H9 (cell line): ENCODE results near the gene LRRC14B. TPM values are rescaled to one million over a fixed set of nuclear protein-coding genes. Genes with fewer than 3 reads are reported as not detected.
A peak's percentile ranks its signal among the peaks of the same experiment; 100 is the strongest.

Experiments
- DNase-seq: peaks from one replicate; pipeline ENCODE4 v3.0.0-alpha.2; 2017
- H2AFZ ChIP-seq: one replicate; pipeline ENCODE4 v1.6.1; 2013; ENCODE audit warnings: mild to moderate bottlenecking, low read length, control low read depth, moderate library complexity
- H2AK5ac ChIP-seq: 2 replicates; pipeline ENCODE4 v1.6.1; 2013; ENCODE audit warnings: low read length, control low read depth, mixed read lengths; ENCODE audit not compliant: insufficient read length
- H2BK120ac ChIP-seq: one replicate; pipeline ENCODE4 v1.6.1; 2013; ENCODE audit warnings: low read depth, mild to moderate bottlenecking, low read length, control low read depth, inconsistent platforms; ENCODE audit not compliant: poor library complexity, severe bottlenecking
- H2BK12ac ChIP-seq: 2 replicates; pipeline ENCODE4 v1.6.1; 2013; ENCODE audit warnings: low read length, control low read depth, mixed read lengths, low read depth; ENCODE audit not compliant: insufficient read length
- H2BK15ac ChIP-seq: 2 replicates; pipeline ENCODE4 v1.6.1; 2013; ENCODE audit warnings: low read depth, low read length, control low read depth
- H2BK20ac ChIP-seq: one replicate; pipeline ENCODE4 v1.6.1; 2013; ENCODE audit warnings: low read depth, mild to moderate bottlenecking, low read length, control low read depth, inconsistent platforms; ENCODE audit not compliant: poor library complexity, severe bottlenecking
- H2BK5ac ChIP-seq: 2 replicates; pipeline ENCODE4 v1.6.1; 2013; ENCODE audit warnings: low read length, control low read depth, mixed read lengths; ENCODE audit not compliant: insufficient read length
- H3K14ac ChIP-seq: 2 replicates; pipeline ENCODE4 v1.6.1; 2013; ENCODE audit warnings: low read length, control low read depth; ENCODE audit not compliant: insufficient read depth
- H3K18ac ChIP-seq: 2 replicates; pipeline ENCODE4 v1.6.1; 2013; ENCODE audit warnings: low read depth, mild to moderate bottlenecking, mixed read lengths, low read length, control low read depth; ENCODE audit not compliant: insufficient read length
- H3K23ac ChIP-seq: 2 replicates; pipeline ENCODE4 v1.6.1; 2013; ENCODE audit warnings: low read length, control low read depth, mixed read lengths, low read depth; ENCODE audit not compliant: insufficient read length
- H3K23me2 ChIP-seq: 2 replicates; pipeline ENCODE4 v1.6.1; 2013; ENCODE audit warnings: low read depth, mild to moderate bottlenecking, mixed read lengths, low read length, control low read depth; ENCODE audit not compliant: insufficient read length, poor library complexity, severe bottlenecking
- H3K27ac ChIP-seq: 2 replicates; pipeline ENCODE4 v1.5.1; 2013; ENCODE audit warnings: low read length, control low read depth, mixed read lengths, low read depth; ENCODE audit not compliant: insufficient read length
- H3K27me3 ChIP-seq: 2 replicates; pipeline ENCODE4 v1.6.1; 2013; ENCODE audit warnings: low read length, control low read depth, inconsistent platforms; ENCODE audit not compliant: insufficient read depth
- H3K4ac ChIP-seq: 2 replicates; pipeline ENCODE4 v1.6.1; 2013; ENCODE audit warnings: low read depth, mild to moderate bottlenecking, control low read depth, inconsistent platforms, low read length, moderate library complexity
- H3K4me1 ChIP-seq: 2 replicates; pipeline ENCODE4 v1.6.1; 2013; ENCODE audit warnings: low read length, control low read depth, inconsistent platforms; ENCODE audit not compliant: insufficient read depth
- H3K4me2 ChIP-seq: 2 replicates; pipeline ENCODE4 v1.6.1; 2013; ENCODE audit warnings: low read length, control low read depth, mixed read lengths; ENCODE audit not compliant: insufficient read length, insufficient read depth
- H3K56ac ChIP-seq: 2 replicates; pipeline ENCODE4 v1.6.1; 2013; ENCODE audit warnings: low read depth, mild to moderate bottlenecking, mixed read lengths, low read length, control low read depth; ENCODE audit not compliant: insufficient read length
- H3K79me1 ChIP-seq: 2 replicates; pipeline ENCODE4 v1.6.1; 2013; ENCODE audit warnings: low read depth, mild to moderate bottlenecking, moderate library complexity, low read length, control low read depth, inconsistent platforms; ENCODE audit not compliant: insufficient read depth, poor library complexity, severe bottlenecking
- H3K79me2 ChIP-seq: 2 replicates; pipeline ENCODE4 v1.6.1; 2013; ENCODE audit warnings: low read length, control low read depth, inconsistent platforms; ENCODE audit not compliant: insufficient read depth
- H3K9ac ChIP-seq: 2 replicates; pipeline ENCODE4 v1.6.1; 2013; ENCODE audit warnings: low read length, control low read depth, mixed read lengths; ENCODE audit not compliant: insufficient read length; ENCODE audit errors: extremely low read depth
- H3K9me3 ChIP-seq: one replicate; pipeline ENCODE4 v1.6.1; 2013; ENCODE audit warnings: low read depth, low read length, inconsistent platforms; ENCODE audit not compliant: control insufficient read depth
- H3T11ph ChIP-seq: one replicate; pipeline ENCODE4 v1.6.1; 2013; ENCODE audit warnings: mild to moderate bottlenecking, low read length, control low read depth, inconsistent platforms
- H4K20me1 ChIP-seq: one replicate; pipeline ENCODE4 v1.6.1; 2013; ENCODE audit not compliant: control insufficient read depth, insufficient read length, insufficient read depth
- H4K5ac ChIP-seq: 2 replicates; pipeline ENCODE4 v1.6.1; 2013; ENCODE audit warnings: low read depth, mild to moderate bottlenecking, mixed read lengths, low read length, control low read depth; ENCODE audit not compliant: insufficient read length
- H4K8ac ChIP-seq: replicated peaks from 2 replicates; pipeline ENCODE4 v1.6.1; 2013; ENCODE audit warnings: low read length, control low read depth, mixed read lengths, low read depth; ENCODE audit not compliant: insufficient read length
- H4K91ac ChIP-seq: 2 replicates; pipeline ENCODE4 v1.6.1; 2013; ENCODE audit warnings: low read depth, mild to moderate bottlenecking, moderate library complexity, mixed read lengths, low read length, control low read depth; ENCODE audit not compliant: insufficient read length
- H3K27ac Mint-ChIP-seq, 3 experiments: 2 replicates in 2 of 3; 3 replicates in 1 of 3; pipeline ENCODE4 v1.8.0; 2020 to 2021; ENCODE audit warnings: mixed read lengths in 3 of 3, mild to moderate bottlenecking in 1 of 3, moderate library complexity in 1 of 3
- H3K27me3 Mint-ChIP-seq: 2 replicates; pipeline ENCODE4 v1.8.0; 2021; ENCODE audit warnings: low read depth, mild to moderate bottlenecking, moderate library complexity, mixed read lengths
- H3K36me3 Mint-ChIP-seq, 3 experiments: 2 replicates in 2 of 3; 3 replicates in 1 of 3; pipeline ENCODE4 v1.8.0; 2020 to 2021; ENCODE audit warnings: low read depth in 3 of 3, mixed read lengths in 3 of 3; ENCODE audit not compliant: insufficient read depth in 1 of 3
- H3K4me1 Mint-ChIP-seq, 2 experiments: 2 replicates each; pipeline ENCODE4 v1.8.0; 2020; ENCODE audit warnings: mixed read lengths in 2 of 2
- H3K4me3 Mint-ChIP-seq, 2 experiments: 2 replicates in 1 of 2; 3 replicates in 1 of 2; pipeline ENCODE4 v1.8.0; 2020 to 2021; ENCODE audit warnings: mild to moderate bottlenecking in 2 of 2, mixed read lengths in 2 of 2, moderate library complexity in 1 of 2
- H3K9me3 Mint-ChIP-seq, 2 experiments: 2 replicates in 1 of 2; 3 replicates in 1 of 2; pipeline ENCODE4 v1.8.0; 2020; ENCODE audit warnings: mild to moderate bottlenecking in 2 of 2, mixed read lengths in 2 of 2, moderate library complexity in 1 of 2
- WGBS: extraction: QIAGEN DNeasy Blood & Tissue Kit; methylation state at CpG from one replicate; pipeline ENCODE4 v1.1.7; 2013; ENCODE audit warnings: missing lambda C conversion rate, low lambda C conversion rate, mixed read lengths; ENCODE audit not compliant: insufficient read length; ENCODE audit errors: extremely low coverage; 5-methylcytosine and 5-hydroxymethylcytosine counted together
- total RNA-seq: library from RNA; stranded (reverse); gene quantifications from 2 replicates; pipeline ENCODE4 v1.2.1, GENCODE V29; 2021
- TF ChIP-seq, protein P1 (sequence below): fragments of 200-600 bp; sonication (generic); conservative IDR thresholded peaks from 3 replicates; pipeline ENCODE4 v1.8.0; 2021; ENCODE audit warnings: antibody characterized with exemption, mild to moderate bottlenecking

LRRC14B gene
- total RNA-seq, 1 experiment from 2014 or later, result not detected

- TF ChIP-seq, protein P1, sequence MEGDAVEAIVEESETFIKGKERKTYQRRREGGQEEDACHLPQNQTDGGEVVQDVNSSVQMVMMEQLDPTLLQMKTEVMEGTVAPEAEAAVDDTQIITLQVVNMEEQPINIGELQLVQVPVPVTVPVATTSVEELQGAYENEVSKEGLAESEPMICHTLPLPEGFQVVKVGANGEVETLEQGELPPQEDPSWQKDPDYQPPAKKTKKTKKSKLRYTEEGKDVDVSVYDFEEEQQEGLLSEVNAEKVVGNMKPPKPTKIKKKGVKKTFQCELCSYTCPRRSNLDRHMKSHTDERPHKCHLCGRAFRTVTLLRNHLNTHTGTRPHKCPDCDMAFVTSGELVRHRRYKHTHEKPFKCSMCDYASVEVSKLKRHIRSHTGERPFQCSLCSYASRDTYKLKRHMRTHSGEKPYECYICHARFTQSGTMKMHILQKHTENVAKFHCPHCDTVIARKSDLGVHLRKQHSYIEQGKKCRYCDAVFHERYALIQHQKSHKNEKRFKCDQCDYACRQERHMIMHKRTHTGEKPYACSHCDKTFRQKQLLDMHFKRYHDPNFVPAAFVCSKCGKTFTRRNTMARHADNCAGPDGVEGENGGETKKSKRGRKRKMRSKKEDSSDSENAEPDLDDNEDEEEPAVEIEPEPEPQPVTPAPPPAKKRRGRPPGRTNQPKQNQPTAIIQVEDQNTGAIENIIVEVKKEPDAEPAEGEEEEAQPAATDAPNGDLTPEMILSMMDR, result peak; percentile 51
- H2BK5ac ChIP-seq, result no peak overlapping the region
- H4K5ac ChIP-seq, result no peak overlapping the region
- peaks cover 0 to 2% (median 0%) of the 10 kb centered on the region in 3 experiments; a peak in 2 of 7 replicates for H3K36me3 Mint-ChIP-seq
- no peaks in the 10 kb centered on the region for H3K27me3 ChIP-seq
- H3K27me3 Mint-ChIP-seq, result peaks cover 3% of the 10 kb centered on the region
- no peak overlapping the region for H2BK20ac ChIP-seq
- H3K9me3 Mint-ChIP-seq, result no peaks in the 10 kb centered on the region
- no peaks in the 10 kb centered on the region for H3K79me2 ChIP-seq
- H3K4me1 Mint-ChIP-seq, result peaks cover 5% of the 10 kb centered on the region in 2 experiments; a peak in 3 of 4 replicates
- H3K9ac ChIP-seq, result no peak overlapping the region
- H2BK120ac ChIP-seq, result no peak overlapping the region
- H3K4me2 ChIP-seq, result no peak overlapping the region
- H3K14ac ChIP-seq, result no peak overlapping the region
- H3K4me1 ChIP-seq, result no peaks in the 10 kb centered on the region
- H3K4ac ChIP-seq, result no peak overlapping the region
- H3K9me3 ChIP-seq, result no peaks in the 10 kb centered on the region
- H2AFZ ChIP-seq, result no peak overlapping the region
- no peak overlapping the region for H2AK5ac ChIP-seq
- no peak overlapping the region for H3K56ac ChIP-seq
- H3K27ac ChIP-seq, result no peak overlapping the region
- no CpG with 5 or more reads among the region's 33 CpGs for WGBS
- H2BK12ac ChIP-seq, result no peak overlapping the region
- no peaks in the 10 kb centered on the region for H3K23me2 ChIP-seq
- H3K79me1 ChIP-seq, result no peaks in the 10 kb centered on the region
- no peak overlapping the region for H2BK15ac ChIP-seq
- no peak overlapping the region for H3T11ph ChIP-seq
- DNase-seq, result no peak
- H3K27ac Mint-ChIP-seq, result peak overlapping the region in 1 of 3 experiments; percentile 6; a peak in 1 of 7 replicates
- H4K91ac ChIP-seq, result no peak overlapping the region
- H3K18ac ChIP-seq, result no peak overlapping the region
- no peak overlapping the region for H3K23ac ChIP-seq
- no peak overlapping the region for H4K8ac ChIP-seq
- H3K4me3 Mint-ChIP-seq, result no peak overlapping the region
- H4K20me1 ChIP-seq, result no peaks in the 10 kb centered on the region
These were observed 4.3 kb downstream of the LRRC14B start for GRCh38 chr5:195401-196160.
